ENCODE data around the gene DPEP1. TPM values are rescaled to one million over a fixed set of nuclear protein-coding genes. Genes with fewer than 3 reads are reported as not detected.
"Not testable (repeated sequence)": the region's sequence is repeated elsewhere in the genome, so short reads cannot be mapped to it uniquely, and the experiment has no call there.

The DPEP1 gene
- total RNA-seq, 2 donors from 2014 or later = not detected

DNA sequence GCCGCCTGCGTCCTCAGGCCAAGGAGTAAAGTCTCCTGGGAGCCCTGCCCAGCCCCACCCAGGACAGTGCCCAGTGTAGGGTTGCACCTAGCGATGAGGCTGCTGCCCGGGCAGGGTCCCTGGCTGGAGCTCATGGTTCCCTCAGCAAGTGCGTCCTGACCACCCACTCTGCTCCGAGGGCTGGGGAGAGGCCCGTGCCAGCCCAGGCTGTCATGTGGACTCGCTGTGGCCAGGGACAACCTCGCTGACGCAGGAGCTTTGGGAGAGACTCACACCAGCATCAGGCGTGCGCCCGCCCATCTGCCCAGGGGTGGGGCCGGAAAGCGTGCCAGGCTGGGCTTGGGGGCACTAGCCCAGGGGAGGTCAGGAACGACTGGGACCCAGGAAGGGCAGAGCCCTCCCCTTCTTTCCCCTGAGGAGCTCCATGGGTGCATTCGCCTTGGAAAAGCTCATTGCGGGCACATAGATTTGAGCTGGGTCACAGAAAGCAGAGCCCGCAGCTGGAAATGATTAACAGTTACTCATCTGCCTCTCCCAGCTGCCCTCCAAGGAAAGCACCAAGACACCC, 19.7 kb downstream of the DPEP1 start:
- no peak overlapping the region for H3K4me3 ChIP-seq
- no peaks in the 10 kb centered on the region for H3K4me1 ChIP-seq (ENCODE audit: control insufficient read depth in 1 of 2, low read depth in 2 of 2)
- no peaks in the 10 kb centered on the region for H3K27me3 ChIP-seq (replicated peaks; ENCODE audit: insufficient read depth)
- H3K36me3 ChIP-seq = no peaks in the 10 kb centered on the region
- no peaks in the 10 kb centered on the region for H3K9me3 ChIP-seq
- TF ChIP-seq, protein P1, sequence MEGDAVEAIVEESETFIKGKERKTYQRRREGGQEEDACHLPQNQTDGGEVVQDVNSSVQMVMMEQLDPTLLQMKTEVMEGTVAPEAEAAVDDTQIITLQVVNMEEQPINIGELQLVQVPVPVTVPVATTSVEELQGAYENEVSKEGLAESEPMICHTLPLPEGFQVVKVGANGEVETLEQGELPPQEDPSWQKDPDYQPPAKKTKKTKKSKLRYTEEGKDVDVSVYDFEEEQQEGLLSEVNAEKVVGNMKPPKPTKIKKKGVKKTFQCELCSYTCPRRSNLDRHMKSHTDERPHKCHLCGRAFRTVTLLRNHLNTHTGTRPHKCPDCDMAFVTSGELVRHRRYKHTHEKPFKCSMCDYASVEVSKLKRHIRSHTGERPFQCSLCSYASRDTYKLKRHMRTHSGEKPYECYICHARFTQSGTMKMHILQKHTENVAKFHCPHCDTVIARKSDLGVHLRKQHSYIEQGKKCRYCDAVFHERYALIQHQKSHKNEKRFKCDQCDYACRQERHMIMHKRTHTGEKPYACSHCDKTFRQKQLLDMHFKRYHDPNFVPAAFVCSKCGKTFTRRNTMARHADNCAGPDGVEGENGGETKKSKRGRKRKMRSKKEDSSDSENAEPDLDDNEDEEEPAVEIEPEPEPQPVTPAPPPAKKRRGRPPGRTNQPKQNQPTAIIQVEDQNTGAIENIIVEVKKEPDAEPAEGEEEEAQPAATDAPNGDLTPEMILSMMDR (IDR thresholded peaks at IDR 0.05) = no peak
- no peak overlapping the region for H3K27ac ChIP-seq
- ATAC-seq (ENCODE audit: insufficient number of reproducible peaks, low FRiP score, low read depth) = no peak
- no peak for DNase-seq (ENCODE audit: low spot score)

DNA sequence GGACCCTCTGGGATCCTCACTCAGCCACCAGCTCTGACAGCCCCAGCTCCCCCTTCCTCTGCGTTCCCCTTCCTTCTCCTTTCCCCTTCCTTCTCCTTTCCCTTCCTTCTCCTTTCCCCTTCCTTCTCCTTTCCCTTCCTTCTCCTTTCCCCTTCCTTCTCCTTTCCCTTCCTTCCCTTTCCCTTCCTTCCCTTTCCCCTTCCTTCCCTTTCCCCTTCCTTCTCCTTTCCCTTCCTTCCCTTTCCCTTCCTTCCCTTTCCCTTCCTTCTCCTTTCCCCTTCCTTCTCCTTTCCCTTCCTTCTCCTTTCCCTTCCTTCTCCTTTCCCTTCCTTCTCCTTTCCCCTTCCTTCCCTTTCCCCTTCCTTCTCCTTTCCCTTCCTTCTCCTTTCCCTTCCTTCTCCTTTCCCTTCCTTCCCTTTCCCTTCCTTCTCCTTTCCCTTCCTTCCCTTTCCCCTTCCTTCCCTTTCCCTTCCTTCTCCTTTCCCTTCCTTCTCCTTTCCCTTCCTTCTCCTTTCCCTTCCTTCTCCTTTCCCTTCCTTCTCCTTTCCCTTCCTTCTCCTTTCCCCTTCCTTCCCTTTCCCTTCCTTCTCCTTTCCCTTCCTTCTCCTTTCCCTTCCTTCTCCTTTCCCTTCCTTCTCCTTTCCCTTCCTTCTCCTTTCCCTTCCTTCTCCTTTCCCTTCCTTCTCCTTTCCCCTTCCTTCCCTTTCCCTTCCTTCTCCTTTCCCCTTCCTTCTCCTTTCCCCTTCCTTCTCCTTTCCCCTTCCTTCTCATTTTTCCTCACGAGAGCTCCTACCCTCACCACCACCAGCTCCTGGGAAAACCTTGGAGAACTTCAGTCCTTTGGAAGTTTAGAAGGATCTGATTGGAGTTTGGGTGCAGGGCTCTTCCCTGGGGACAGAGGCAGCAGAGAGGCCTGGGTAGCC, 21.3 kb downstream of the DPEP1 start:
- H3K9me3 ChIP-seq; H3K27me3 ChIP-seq (replicated peaks; ENCODE audit: insufficient read depth); H3K4me3 ChIP-seq; ATAC-seq (ENCODE audit: insufficient number of reproducible peaks, low FRiP score, low read depth); H3K36me3 ChIP-seq; H3K27ac ChIP-seq; H3K4me1 ChIP-seq (ENCODE audit: control insufficient read depth in 1 of 2, low read depth in 2 of 2); DNase-seq (ENCODE audit: low spot score): not testable (repeated sequence)

DNA sequence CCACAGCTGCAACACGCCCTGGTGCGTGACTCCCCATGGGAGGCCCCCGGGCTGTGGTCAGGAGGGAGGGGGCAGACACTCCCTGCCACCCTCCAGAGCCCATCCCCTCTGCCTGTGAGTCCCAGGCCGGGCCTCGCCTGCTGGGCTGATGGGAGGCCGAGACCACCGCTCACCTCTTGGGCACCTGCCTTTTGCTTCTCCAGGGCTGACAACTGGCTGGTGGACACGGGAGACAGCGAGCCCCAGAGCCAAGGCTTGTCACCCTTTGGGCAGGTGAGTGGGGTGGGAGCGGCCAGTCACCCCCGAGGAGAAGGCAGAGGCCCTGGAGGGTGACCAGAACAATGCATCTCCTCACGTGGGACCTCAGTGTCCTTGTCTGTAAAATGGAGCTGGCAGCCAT, 23.2 kb downstream of the DPEP1 start:
- ATAC-seq (ENCODE audit: insufficient number of reproducible peaks, low FRiP score, low read depth) (no peak), DNase-seq (ENCODE audit: low spot score) (no peak)
- no peaks in the 10 kb centered on the region for H3K9me3 ChIP-seq
- no peaks in the 10 kb centered on the region for H3K36me3 ChIP-seq
- H3K27me3 ChIP-seq (replicated peaks; ENCODE audit: insufficient read depth) = no peaks in the 10 kb centered on the region
- TF ChIP-seq, protein P1 (IDR thresholded peaks at IDR 0.05) = no peak
- no peak overlapping the region for H3K27ac ChIP-seq
- no peak overlapping the region for H3K4me3 ChIP-seq
- peaks cover 5% of the 10 kb centered on the region in 2 donors for H3K4me1 ChIP-seq (ENCODE audit: control insufficient read depth in 1 of 2, low read depth in 2 of 2)

DNA sequence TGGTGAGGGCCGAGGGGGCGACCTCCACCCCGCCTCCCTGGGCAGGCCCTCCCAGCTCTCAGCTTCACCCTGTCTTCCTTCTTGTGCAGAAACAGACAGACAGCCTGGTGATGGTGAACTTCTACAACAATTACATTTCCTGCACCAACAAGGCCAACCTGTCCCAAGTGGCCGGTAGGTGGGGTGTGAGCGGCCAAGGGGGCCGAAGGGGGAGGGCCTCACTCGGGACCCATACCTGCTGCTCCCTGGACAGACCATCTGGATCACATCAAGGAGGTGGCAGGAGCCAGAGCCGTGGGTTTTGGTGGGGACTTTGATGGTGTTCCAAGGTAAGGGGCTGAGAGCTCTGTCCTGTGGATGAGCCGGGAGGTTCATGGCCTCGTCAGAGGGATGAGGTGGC, 23.9 kb downstream of the DPEP1 start:
- no peak for ATAC-seq (ENCODE audit: insufficient number of reproducible peaks, low FRiP score, low read depth)
- H3K27me3 ChIP-seq (replicated peaks; ENCODE audit: insufficient read depth) = no peaks in the 10 kb centered on the region
- TF ChIP-seq, protein P1 (IDR thresholded peaks at IDR 0.05) = no peak

DNA sequence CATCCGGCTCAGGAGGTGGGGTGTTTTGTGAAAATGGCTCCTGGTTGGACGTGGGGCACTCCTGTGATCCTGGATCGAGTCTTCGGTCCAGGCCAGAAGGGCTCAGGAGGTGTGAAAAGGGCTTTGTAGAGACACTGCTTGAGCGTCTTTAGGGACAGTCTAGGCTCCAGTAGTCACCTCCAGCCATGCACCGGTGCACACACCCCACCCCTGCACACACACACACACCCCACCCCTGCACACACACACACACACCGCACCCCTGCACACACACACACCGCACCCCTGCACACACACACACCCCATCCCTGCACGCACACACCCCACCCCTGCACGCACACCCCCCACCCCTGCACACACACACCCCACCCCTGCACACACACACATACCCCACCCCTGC, 25.0 kb downstream of the DPEP1 start:
- TF ChIP-seq, protein P1 (IDR thresholded peaks at IDR 0.05) = no peak
- H3K27me3 ChIP-seq (replicated peaks; ENCODE audit: insufficient read depth) = no peaks in the 10 kb centered on the region
- no peak overlapping the region for H3K27ac ChIP-seq
- H3K36me3 ChIP-seq = no peaks in the 10 kb centered on the region
- DNase-seq (ENCODE audit: low spot score) (no peak), ATAC-seq (ENCODE audit: insufficient number of reproducible peaks, low FRiP score, low read depth) (no peak)
- H3K4me1 ChIP-seq (ENCODE audit: control insufficient read depth in 1 of 2, low read depth in 2 of 2) = peaks cover 5% of the 10 kb centered on the region in 2 donors
- H3K4me3 ChIP-seq = no peak overlapping the region
- no peaks in the 10 kb centered on the region for H3K9me3 ChIP-seq

More for the DNA sequence above, 23.9 kb downstream of the DPEP1 start:
- Histone ChIP-seq H3K36me3 (no peaks in the 10 kb centered on the region), H3K27ac (no peak overlapping the region), H3K4me1 (ENCODE audit: control insufficient read depth in 1 of 2, low read depth in 2 of 2) (peaks cover 5% of the 10 kb centered on the region in 2 donors), H3K9me3 (no peaks in the 10 kb centered on the region), H3K4me3 (no peak overlapping the region)
- DNase-seq (ENCODE audit: low spot score) = no peak

All from thoracic aorta (tissue), 2 donors.